GM23338 (cell line): ENCODE measurements around the gene CCDC92.

Experiments used
- CREB1 ChIP-seq: fragments of 250-450 bp; sonication (Bioruptor Pico); IDR thresholded peaks from 2 replicates; pipeline ENCODE4 v1.5.0; 2020; ENCODE audit warnings: low read depth, mild to moderate bottlenecking, moderate library complexity
- CTCF ChIP-seq, 2 experiments: fragments of 200-600 bp in 1 of 2; sonication (generic) in 1 of 2; conservative IDR thresholded peaks; 2 replicates each; pipeline versions ENCODE4 v1.5.1 to v1.6.1; 2016 to 2017; ENCODE audit warnings: antibody characterized with exemption in 2 of 2, low read depth in 2 of 2, mild to moderate bottlenecking in 2 of 2, moderate library complexity in 1 of 2
- EZH2 ChIP-seq: fragments of 200-600 bp; sonication (generic); IDR thresholded peaks from one replicate; pipeline ENCODE4 v1.8.0; 2017; ENCODE audit warnings: antibody characterized with exemption, mild to moderate bottlenecking, low read depth; ENCODE audit not compliant: unreplicated experiment
- POLR2AphosphoS5 ChIP-seq: IDR thresholded peaks from 2 replicates; pipeline ENCODE4 v1.6.1; 2016; ENCODE audit warnings: antibody characterized with exemption, low read depth
- REST ChIP-seq: IDR thresholded peaks from one replicate; pipeline ENCODE4 v1.6.1; 2018; ENCODE audit warnings: antibody characterized with exemption; ENCODE audit not compliant: unreplicated experiment
- STAT1 ChIP-seq: IDR thresholded peaks from one replicate; pipeline ENCODE4 v1.6.1; 2016; ENCODE audit warnings: antibody characterized with exemption; ENCODE audit not compliant: unreplicated experiment

GRCh38 chr12:123892853-123893252 is 79.8 kb downstream of the CCDC92 start:
- TF ChIP-seq POLR2AphosphoS5 (no peak), EZH2 (no peak), STAT1 (no peak), REST (no peak), CTCF (conservative IDR thresholded peaks at IDR 0.05; ENCODE audit: low read depth in 2 of 2) (no peak), CREB1 (CRISPR knock-in tag) (no peak)
